ENCODE measurements around the gene HEPACAM2.

DNA sequence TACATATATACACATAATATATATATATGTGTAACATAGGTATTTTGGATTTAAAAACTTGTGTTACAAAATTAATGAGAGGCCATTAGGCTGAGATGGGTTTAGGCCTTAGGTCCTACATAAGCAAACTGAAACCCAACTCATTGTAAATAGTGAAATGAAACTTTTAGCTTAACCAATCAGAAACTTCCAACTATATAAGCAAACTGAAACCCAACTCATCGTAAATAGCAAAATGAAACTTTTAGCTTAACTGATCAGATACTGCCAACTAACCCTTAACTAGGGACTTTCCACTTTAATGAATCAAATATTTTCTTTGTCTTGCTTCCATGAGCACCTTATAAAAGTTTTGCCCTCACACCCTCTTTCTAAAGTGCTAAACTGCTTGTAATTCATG, 60.8 kb downstream of the HEPACAM2 start:
- TF ChIP-seq, protein P1, sequence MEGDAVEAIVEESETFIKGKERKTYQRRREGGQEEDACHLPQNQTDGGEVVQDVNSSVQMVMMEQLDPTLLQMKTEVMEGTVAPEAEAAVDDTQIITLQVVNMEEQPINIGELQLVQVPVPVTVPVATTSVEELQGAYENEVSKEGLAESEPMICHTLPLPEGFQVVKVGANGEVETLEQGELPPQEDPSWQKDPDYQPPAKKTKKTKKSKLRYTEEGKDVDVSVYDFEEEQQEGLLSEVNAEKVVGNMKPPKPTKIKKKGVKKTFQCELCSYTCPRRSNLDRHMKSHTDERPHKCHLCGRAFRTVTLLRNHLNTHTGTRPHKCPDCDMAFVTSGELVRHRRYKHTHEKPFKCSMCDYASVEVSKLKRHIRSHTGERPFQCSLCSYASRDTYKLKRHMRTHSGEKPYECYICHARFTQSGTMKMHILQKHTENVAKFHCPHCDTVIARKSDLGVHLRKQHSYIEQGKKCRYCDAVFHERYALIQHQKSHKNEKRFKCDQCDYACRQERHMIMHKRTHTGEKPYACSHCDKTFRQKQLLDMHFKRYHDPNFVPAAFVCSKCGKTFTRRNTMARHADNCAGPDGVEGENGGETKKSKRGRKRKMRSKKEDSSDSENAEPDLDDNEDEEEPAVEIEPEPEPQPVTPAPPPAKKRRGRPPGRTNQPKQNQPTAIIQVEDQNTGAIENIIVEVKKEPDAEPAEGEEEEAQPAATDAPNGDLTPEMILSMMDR (conservative IDR thresholded peaks at IDR 0.05 in 1 of 2, IDR thresholded peaks at IDR 0.05 in 1 of 2; ENCODE audit: extremely low read depth in 1 of 2, insufficient read depth in 1 of 2, low read depth in 1 of 2, low read length in 2 of 2): no peak
- TF ChIP-seq EZH2 (IDR thresholded peaks at IDR 0.05; ENCODE audit: borderline replicate concordance, low read length): no peak

All from mammary epithelial cell (primary cell).